A549 (cell line): ENCODE measurements around the gene PZP. TPM values are rescaled to one million over a fixed set of nuclear protein-coding genes. Genes with fewer than 3 reads are reported as not detected.

ENCODE experiments used
- ATAC-seq, 2 experiments: fragments of 200-7000 bp in 1 of 2; fragments of >200 bp in 1 of 2; cut with Nextera tagmentation in 1 of 2; cut with Tn5 transposase in 1 of 2; 3 replicates each; pipeline versions ENCODE4 v1.8.0 to v1.9.1; 2018 to 2020; ENCODE audit warnings: mild to moderate bottlenecking in 1 of 2, moderate library complexity in 1 of 2
- CTCF ChIA-PET: fragments of 300-600 bp; sonication (Branson Sonifier 250); formaldehyde crosslinking; extraction: SDS; loops from one replicate; lab custom pipeline; 2021; ENCODE audit warnings: antibody characterized with exemption, inconsistent platforms; lab: Yijun Ruan, JAX
- POLR2A ChIA-PET: fragments of 350-600 bp; formaldehyde crosslinking; extraction: SDS; loops from one replicate; lab custom pipeline; 2021; ENCODE audit warnings: antibody characterized with exemption, inconsistent platforms; lab: Yijun Ruan, JAX
- DNase-seq, 2 experiments: peaks; one replicate each; pipeline versions ENCODE4 v3.0.0 to v3.0.0-alpha.2; 2011 to 2016; ENCODE audit warnings: low read depth in 1 of 2, low spot score in 1 of 2
- FAIRE-seq: peaks from 2 replicates; lab custom pipeline; 2011; peaks lifted over from hg19 to GRCh38; lab: Jason Lieb, UNC
- H3K27ac ChIP-seq, 2 experiments: fragments of >200 bp; sonication (Bioruptor Twin); formaldehyde crosslinking; 3 replicates each; pipeline ENCODE4 v1.5.1; 2016 to 2017
- H3K4me1 ChIP-seq: fragments of >200 bp; sonication (Bioruptor Twin); formaldehyde crosslinking; 3 replicates; pipeline ENCODE4 v1.6.1; 2016
- H3K4me2 ChIP-seq: fragments of >200 bp; sonication (Bioruptor Twin); formaldehyde crosslinking; 3 replicates; pipeline ENCODE4 v1.6.1; 2016
- H3K4me3 ChIP-seq: fragments of >200 bp; sonication (Bioruptor Twin); formaldehyde crosslinking; 3 replicates; pipeline ENCODE4 v1.5.1; 2016
- H3K9me3 ChIP-seq: fragments of >200 bp; sonication (Bioruptor Twin); formaldehyde crosslinking; 3 replicates; pipeline ENCODE4 v1.6.1; 2016
- BCL3 ChIP-seq: fragments of >200 bp; sonication (Bioruptor Twin); formaldehyde crosslinking; IDR thresholded peaks from 3 replicates; pipeline ENCODE4 v1.6.1; 2016
- CEBPB ChIP-seq, 2 experiments: fragments of >200 bp in 1 of 2; sonication (Bioruptor Twin) in 1 of 2; formaldehyde crosslinking in 1 of 2; IDR thresholded peaks; 2 replicates each; pipeline ENCODE4 v1.6.1; 2012 to 2016
- CHD2 ChIP-seq: fragments of 150-350 bp; IDR thresholded peaks from 2 replicates; pipeline ENCODE4 v1.6.1; 2014; ENCODE audit warnings: low read length; ENCODE audit not compliant: partially characterized antibody
- E2F6 ChIP-seq: IDR thresholded peaks from 2 replicates; pipeline ENCODE4 v1.6.1; 2012; ENCODE audit warnings: low read depth, borderline replicate concordance
- EHMT2 ChIP-seq: fragments of 200-600 bp; sonication (generic); IDR thresholded peaks from 2 replicates; pipeline ENCODE4 v1.6.1; 2016; ENCODE audit warnings: antibody characterized with exemption, low read depth, mild to moderate bottlenecking, moderate library complexity
- EP300 ChIP-seq, 2 experiments: fragments of >200 bp; sonication (Bioruptor Twin); formaldehyde crosslinking; IDR thresholded peaks; 2 replicates in 1 of 2; 3 replicates in 1 of 2; pipeline ENCODE4 v1.6.1; 2016 to 2017
- ESRRA ChIP-seq: fragments of 150-350 bp; IDR thresholded peaks from 2 replicates; pipeline ENCODE4 v1.6.1; 2014; ENCODE audit warnings: mild to moderate bottlenecking, low read length, borderline replicate concordance
- FOSB ChIP-seq: fragments of 250-450 bp; sonication (Bioruptor Pico); IDR thresholded peaks from 2 replicates; pipeline ENCODE4 v1.5.0; 2020; ENCODE audit warnings: mild to moderate bottlenecking, moderate library complexity
- HEYL ChIP-seq: fragments of 250-450 bp; sonication (Bioruptor Pico); IDR thresholded peaks from 2 replicates; pipeline ENCODE4 v1.8.0; 2021; ENCODE audit warnings: mild to moderate bottlenecking, moderate library complexity
- JUN ChIP-seq, 2 experiments: fragments of >200 bp; sonication (Bioruptor Twin); formaldehyde crosslinking; IDR thresholded peaks; 2 replicates in 1 of 2; 3 replicates in 1 of 2; pipeline ENCODE4 v1.6.1; 2016 to 2017
- JUNB ChIP-seq: fragments of >200 bp; sonication (Bioruptor Twin); formaldehyde crosslinking; IDR thresholded peaks from 2 replicates; pipeline ENCODE4 v1.6.1; 2016
- KDM1A ChIP-seq: fragments of 200-600 bp; sonication (generic); IDR thresholded peaks from 2 replicates; pipeline ENCODE4 v1.6.1; 2016; ENCODE audit warnings: low read depth, mild to moderate bottlenecking
- MAFK ChIP-seq: fragments of 450-650 bp; IDR thresholded peaks from 2 replicates; pipeline ENCODE4 v1.6.1; 2014; ENCODE audit not compliant: partially characterized antibody
- NFE2L2 ChIP-seq: fragments of 150-350 bp; conservative IDR thresholded peaks from 2 replicates; pipeline ENCODE4 v1.6.1; 2014; ENCODE audit warnings: low read length
- PHF8 ChIP-seq: fragments of 200-600 bp; sonication (generic); IDR thresholded peaks from 2 replicates; pipeline ENCODE4 v1.6.1; 2016; ENCODE audit warnings: low read depth, mild to moderate bottlenecking, antibody characterized with exemption, moderate library complexity, borderline replicate concordance
- POLR2A ChIP-seq: IDR thresholded peaks from 2 replicates; pipeline ENCODE4 v1.6.1; 2012; ENCODE audit warnings: mild to moderate bottlenecking, low read length
- POLR2AphosphoS2 ChIP-seq: conservative IDR thresholded peaks from 2 replicates; pipeline ENCODE4 v1.6.1; 2012; ENCODE audit warnings: low read length, improper control_type of control experiment, inconsistent platforms
- RCOR1 ChIP-seq: fragments of 150-350 bp; IDR thresholded peaks from 2 replicates; pipeline ENCODE4 v1.6.1; 2014; ENCODE audit warnings: antibody characterized with exemption, low read length, low read depth
- RNF2 ChIP-seq: fragments of 200-600 bp; sonication (generic); IDR thresholded peaks from 2 replicates; pipeline ENCODE4 v1.6.1; 2016; ENCODE audit warnings: low read depth, mild to moderate bottlenecking, antibody characterized with exemption, moderate library complexity, borderline replicate concordance
- TFCP2L1 ChIP-seq: fragments of 250-450 bp; sonication (Bioruptor Pico); IDR thresholded peaks from 2 replicates; pipeline ENCODE4 v1.5.0; 2021; ENCODE audit warnings: mild to moderate bottlenecking
- WGBS: methylation state at CpG from one replicate; pipeline ENCODE4 v1.1.6; 2017; ENCODE audit errors: missing lambda C conversion rate; 5-methylcytosine and 5-hydroxymethylcytosine counted together
- polyA minus RNA-seq: library from RNA; depleted of rRNA, polyadenylated mRNA; stranded (reverse); fragments of >200 nt; gene quantifications from 2 replicates; pipeline ENCODE4 v1.2.3, GENCODE V29; 2011; rRNA and poly(A)+ RNA removed
- polyA plus RNA-seq, 4 experiments: library from polyadenylated mRNA; depleted of rRNA in 3 of 4; stranded (reverse); fragments of >200 nt; fragmentation: RNase III in 1 of 4; extraction: RNeasy Plus Mini Kit Qiagen cat#74134 plus additional on column Dnase treatment in 1 of 4; gene quantifications; 2 replicates in 3 of 4; 3 replicates in 1 of 4; pipeline ENCODE4 v1.2.3, GENCODE V29; 2011 to 2017
- TF ChIP-seq, protein P1 (sequence below): fragments of 200-600 bp; sonication (generic); IDR thresholded peaks from 2 replicates; pipeline ENCODE4 v1.6.1; 2016; ENCODE audit warnings: antibody characterized with exemption, mild to moderate bottlenecking, moderate library complexity

Gene PZP
- polyA plus RNA-seq (2011; rRNA removed), result not detected in 2 replicates
- polyA plus RNA-seq (2012; cell fraction: cytosol; rRNA removed), result not detected in 2 replicates
- polyA plus RNA-seq (2012; cell fraction: nucleus; rRNA removed), result not detected in 2 replicates
- not detected in 3 replicates for polyA plus RNA-seq (2017; fragmentation: RNase III; extraction: RNeasy Plus Mini Kit Qiagen cat#74134 plus additional on column Dnase treatment)
- polyA minus RNA-seq, result not detected in 2 replicates

DNA sequence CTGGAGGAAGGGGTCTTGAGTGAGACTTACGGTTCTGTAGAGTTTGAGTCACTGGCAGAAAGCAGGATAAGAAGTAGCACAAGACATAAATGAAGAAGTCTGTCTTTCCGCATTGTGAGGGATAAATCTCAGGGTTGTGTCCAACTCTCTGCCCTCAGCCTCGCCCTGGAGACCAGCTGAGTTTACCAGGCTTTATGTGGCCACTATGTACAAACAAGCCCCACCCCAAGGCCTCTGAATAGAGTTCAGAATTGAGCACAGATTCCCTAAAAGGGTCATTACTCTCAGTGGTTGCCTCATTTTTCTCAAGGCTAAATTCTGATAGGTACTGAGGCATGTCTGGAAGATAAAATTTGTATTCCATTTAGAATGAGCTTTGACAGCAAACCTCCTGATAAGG lies at the start of gene PZP:
PZP (minus strand) TSS at position 167 of the 400 bp plus-strand sequence; CDS start at position 113, 54 bp downstream.
- H3K4me3 ChIP-seq, result no peak within 1 kb of the TSS
- H3K27ac ChIP-seq, result no peak within 1 kb of the TSS
- ChIA-PET CTCF (no interaction called here), POLR2A (no interaction called here)
- H3K4me1 ChIP-seq, result no peaks in the 10 kb centered on the region
- no peak for TF ChIP-seq KDM1A
- TF ChIP-seq JUNB, result no peak
- no peak for TF ChIP-seq POLR2AphosphoS2
- TF ChIP-seq FOSB (CRISPR knock-in tag), result no peak
- TF ChIP-seq NFE2L2, result no peak
- no peak for TF ChIP-seq CHD2
- no peak for TF ChIP-seq EP300 (IDR thresholded peaks at IDR 0.05)
- no peak for TF ChIP-seq PHF8
- no peak for TF ChIP-seq BCL3
- TF ChIP-seq EHMT2, result no peak
- no peak for TF ChIP-seq RNF2
- TF ChIP-seq RCOR1, result no peak
- TF ChIP-seq E2F6, result no peak
- no peak for TF ChIP-seq TFCP2L1 (CRISPR knock-in tag)
- no peak for TF ChIP-seq JUN (IDR thresholded peaks at IDR 0.05)
- TF ChIP-seq, protein P1, sequence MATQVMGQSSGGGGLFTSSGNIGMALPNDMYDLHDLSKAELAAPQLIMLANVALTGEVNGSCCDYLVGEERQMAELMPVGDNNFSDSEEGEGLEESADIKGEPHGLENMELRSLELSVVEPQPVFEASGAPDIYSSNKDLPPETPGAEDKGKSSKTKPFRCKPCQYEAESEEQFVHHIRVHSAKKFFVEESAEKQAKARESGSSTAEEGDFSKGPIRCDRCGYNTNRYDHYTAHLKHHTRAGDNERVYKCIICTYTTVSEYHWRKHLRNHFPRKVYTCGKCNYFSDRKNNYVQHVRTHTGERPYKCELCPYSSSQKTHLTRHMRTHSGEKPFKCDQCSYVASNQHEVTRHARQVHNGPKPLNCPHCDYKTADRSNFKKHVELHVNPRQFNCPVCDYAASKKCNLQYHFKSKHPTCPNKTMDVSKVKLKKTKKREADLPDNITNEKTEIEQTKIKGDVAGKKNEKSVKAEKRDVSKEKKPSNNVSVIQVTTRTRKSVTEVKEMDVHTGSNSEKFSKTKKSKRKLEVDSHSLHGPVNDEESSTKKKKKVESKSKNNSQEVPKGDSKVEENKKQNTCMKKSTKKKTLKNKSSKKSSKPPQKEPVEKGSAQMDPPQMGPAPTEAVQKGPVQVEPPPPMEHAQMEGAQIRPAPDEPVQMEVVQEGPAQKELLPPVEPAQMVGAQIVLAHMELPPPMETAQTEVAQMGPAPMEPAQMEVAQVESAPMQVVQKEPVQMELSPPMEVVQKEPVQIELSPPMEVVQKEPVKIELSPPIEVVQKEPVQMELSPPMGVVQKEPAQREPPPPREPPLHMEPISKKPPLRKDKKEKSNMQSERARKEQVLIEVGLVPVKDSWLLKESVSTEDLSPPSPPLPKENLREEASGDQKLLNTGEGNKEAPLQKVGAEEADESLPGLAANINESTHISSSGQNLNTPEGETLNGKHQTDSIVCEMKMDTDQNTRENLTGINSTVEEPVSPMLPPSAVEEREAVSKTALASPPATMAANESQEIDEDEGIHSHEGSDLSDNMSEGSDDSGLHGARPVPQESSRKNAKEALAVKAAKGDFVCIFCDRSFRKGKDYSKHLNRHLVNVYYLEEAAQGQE, result no peak
- TF ChIP-seq POLR2A, result no peak
- no peak for TF ChIP-seq CEBPB (IDR thresholded peaks at IDR 0.05)
- no peak for TF ChIP-seq ESRRA
- no peak for TF ChIP-seq HEYL (CRISPR knock-in tag)
- H3K4me2 ChIP-seq, result no peak within 1 kb of the TSS
- H3K9me3 ChIP-seq, result no peaks in the 10 kb centered on the region
- DNase-seq (no peak), ATAC-seq (no peak), FAIRE-seq (no peak)
- 25% methylated on average over 3 of the region's 3 CpGs for WGBS

- Histone ChIP-seq H3K27ac (no peak overlapping the region), H3K4me1 (no peaks in the 10 kb centered on the region), H3K4me2 (no peak overlapping the region), H3K4me3 (no peak overlapping the region), H3K9me3 (no peaks in the 10 kb centered on the region)
- POLR2A ChIA-PET, result no interaction called here
- TF ChIP-seq MAFK (peak; percentile 72), CEBPB (IDR thresholded peaks at IDR 0.05) (no peak)
- WGBS, result 6% methylated on average over 1 of the region's 1 CpG
- ATAC-seq (no peak), FAIRE-seq (peak; percentile 36), DNase-seq (no peak)
- CTCF ChIA-PET, result no interaction called here
These were observed 48.7 kb upstream of the PZP start for GRCh38 chr12:9256758-9257405.
